Nucleus accumbens (tissue), 56 donors: ENCODE results near the gene SLC15A1.
"Not testable (repeated sequence)": the region's sequence is repeated elsewhere in the genome, so short reads cannot be mapped to it uniquely, and the experiment has no call there.

Experiments used
- DNase-seq, 56 donors: peaks; one replicate each; lab custom pipeline; 2025; lab: John Stamatoyannopoulos, UW

Gene SLC15A1

DNA sequence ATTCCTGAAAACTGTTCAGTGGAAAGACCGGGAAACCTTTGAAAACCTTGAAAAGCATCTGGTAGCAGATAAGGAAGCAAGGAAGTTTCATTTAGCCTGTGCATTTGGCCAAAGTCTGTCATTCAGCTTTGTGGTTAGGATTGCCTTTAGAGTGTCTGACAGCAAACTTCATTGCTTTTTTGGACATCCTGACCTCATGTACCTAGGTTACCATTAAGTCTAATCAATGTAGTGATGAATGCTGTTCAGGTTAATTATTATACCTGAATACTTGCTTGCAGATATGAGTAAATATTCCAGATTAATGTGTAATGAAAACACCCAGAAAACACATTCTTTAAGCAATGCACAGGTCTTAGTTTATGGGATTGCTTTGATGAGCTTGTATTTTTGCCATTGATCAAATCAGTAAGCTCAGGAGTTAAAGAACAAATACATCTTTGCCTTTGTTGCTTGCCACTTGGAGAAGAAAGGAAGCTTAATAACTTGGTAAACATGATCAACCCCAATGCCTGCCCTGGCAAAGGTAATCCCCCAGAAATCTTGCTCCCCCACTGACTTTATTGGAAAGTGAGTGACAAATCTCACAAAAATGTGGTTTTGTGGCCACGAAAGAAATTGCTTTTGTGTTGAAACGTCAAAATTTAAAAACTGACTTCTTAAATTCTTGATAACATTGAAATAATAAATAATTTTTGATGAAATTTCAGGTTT, 87.4 kb downstream of the SLC15A1 start:
- DNase-seq = no peak

DNA sequence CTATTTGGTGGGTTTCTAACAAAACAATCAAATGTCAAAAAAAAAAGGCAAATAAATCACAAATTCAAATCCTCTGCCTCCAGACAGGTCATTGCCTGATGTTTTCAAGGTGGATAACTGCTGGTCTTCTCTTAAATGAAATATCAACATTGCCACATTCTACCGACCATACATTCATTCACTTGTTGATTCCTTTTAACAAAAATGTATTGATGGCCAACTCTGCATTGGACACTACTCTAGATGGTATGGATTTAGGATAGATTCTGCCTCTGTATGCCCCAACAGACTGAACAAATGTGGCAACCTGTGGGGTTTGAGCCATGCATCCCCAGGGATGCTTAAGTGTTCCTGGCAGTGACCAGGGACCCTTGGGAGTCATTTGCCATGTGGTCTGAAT, 88.0 kb downstream of the SLC15A1 start:
- no peak for DNase-seq

- peak in 37 of 56 donors; percentile 4 to 79 (median 34) for DNase-seq
These were observed 88.4 kb downstream of the SLC15A1 start for GRCh38 chr13:98664047-98664446.

DNA sequence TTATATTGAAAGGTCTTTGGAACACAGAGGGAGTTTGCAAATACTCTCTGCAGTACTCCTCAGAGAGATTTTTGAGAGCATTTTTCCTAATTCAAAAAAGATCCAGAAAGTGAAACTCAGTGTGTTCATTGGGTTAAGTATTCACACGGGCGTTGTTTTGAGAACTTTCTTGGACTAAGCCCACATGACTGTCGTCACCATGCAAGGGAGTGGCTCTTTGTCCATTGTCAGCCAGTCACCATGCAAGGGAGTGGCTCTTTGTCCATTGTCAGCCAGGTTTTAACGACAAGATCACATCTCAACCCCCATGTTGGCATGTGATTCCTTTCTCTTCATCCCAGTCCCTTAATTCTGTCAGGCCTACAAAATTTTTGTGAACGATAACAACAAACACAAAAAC, 94.3 kb downstream of the SLC15A1 start:
- DNase-seq = no peak

- no peak for DNase-seq
These were observed 94.9 kb downstream of the SLC15A1 start for GRCh38 chr13:98657506-98658085.

GRCh38 chr13:98656223-98656622, 96.2 kb downstream of the SLC15A1 start:
- no peak for DNase-seq

- peak in 50 of 56 donors; percentile 3 to 83 (median 42) for DNase-seq
These were observed 98.9 kb downstream of the SLC15A1 start for GRCh38 chr13:98653463-98653985.

- no peak for DNase-seq
These were observed 99.6 kb downstream of the SLC15A1 start for GRCh38 chr13:98652721-98653462.

- DNase-seq = no peak
These were observed 100.2 kb downstream of the SLC15A1 start for GRCh38 chr13:98652276-98652675.

GRCh38 chr13:98651744-98652143, 100.7 kb downstream of the SLC15A1 start:
- DNase-seq = no peak

- DNase-seq = no peak
These were observed 101.9 kb downstream of the SLC15A1 start for GRCh38 chr13:98650396-98651107.

- DNase-seq = no peak
These were observed 102.6 kb downstream of the SLC15A1 start for GRCh38 chr13:98649861-98650260.

- DNase-seq = no peak
These were observed 103.8 kb downstream of the SLC15A1 start for GRCh38 chr13:98648686-98649085.

GRCh38 chr13:98648141-98648540, 104.3 kb downstream of the SLC15A1 start:
- DNase-seq = no peak

DNA sequence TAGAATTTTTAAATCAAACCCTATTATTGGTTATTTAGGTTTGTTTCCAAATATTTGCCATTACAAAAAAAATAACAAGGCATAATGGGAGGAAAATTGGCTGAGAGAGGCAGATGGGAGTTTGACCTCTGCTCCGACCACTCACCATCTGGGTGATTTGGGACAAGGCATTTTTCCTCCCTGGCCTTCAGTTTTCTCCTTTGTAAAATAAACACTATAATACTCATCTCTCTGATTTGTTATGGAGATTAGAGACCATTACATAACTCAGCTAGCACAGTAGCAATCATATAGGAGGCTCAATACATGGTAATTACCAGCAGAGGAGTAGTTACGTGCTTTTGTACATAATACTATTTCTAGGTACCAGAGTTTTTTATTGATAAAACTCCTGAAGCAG, 105.4 kb downstream of the SLC15A1 start:
- no peak for DNase-seq

GRCh38 chr13:98643479-98643878, 109.0 kb downstream of the SLC15A1 start:
- DNase-seq = no peak

GRCh38 chr13:98641075-98641474, 111.4 kb downstream of the SLC15A1 start:
- no peak for DNase-seq

GRCh38 chr13:98639785-98640184, 112.7 kb downstream of the SLC15A1 start:
- DNase-seq = not testable (repeated sequence)

DNA sequence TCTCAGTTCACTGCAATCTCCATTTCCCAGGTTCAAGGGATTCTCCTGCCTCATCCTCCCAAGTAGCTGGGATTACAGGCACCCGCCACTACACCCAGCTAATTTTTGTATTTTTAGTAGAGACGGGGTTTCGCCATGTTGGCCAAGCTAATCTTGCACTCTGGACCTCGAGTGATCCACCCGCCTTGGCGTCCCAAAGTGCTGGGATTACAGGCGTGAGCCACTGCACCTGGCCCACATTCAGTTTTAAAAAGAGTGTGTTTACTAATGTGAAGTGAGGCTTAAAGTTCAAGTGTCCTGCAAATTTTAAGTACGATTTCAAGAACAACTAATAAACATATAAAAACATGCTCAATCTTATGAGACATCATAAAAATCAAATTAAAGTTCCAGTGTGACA, 114.1 kb downstream of the SLC15A1 start:
- not testable (repeated sequence) for DNase-seq
